Upper lobe of left lung (tissue), 6 donors: Measurements from ENCODE around the gene MALRD1. TPM values are rescaled to one million over a fixed set of nuclear protein-coding genes. Genes with fewer than 3 reads are reported as not detected.

ENCODE experiments used
- ATAC-seq, 2 donors: fragments of 200-7000 bp; cut with Tn5 transposase; one replicate each; pipeline ENCODE4 v1.9.1; 2022; ENCODE audit warnings: mild to moderate bottlenecking in 2 of 2, moderate library complexity in 2 of 2; ENCODE audit not compliant: low FRiP score in 2 of 2
- DNase-seq, 2 donors: peaks; one replicate each; pipeline ENCODE4 v3.0.0-alpha.2; 2019 to 2020
- H3K27ac ChIP-seq, 4 donors: fragments of 200-600 bp; sonication (generic); one replicate each; pipeline ENCODE4 v1.5.1; 2016 to 2019
- H3K27me3 ChIP-seq, 4 donors: fragments of 200-600 bp; sonication (generic); one replicate each; pipeline ENCODE4 v1.5.1; 2017 to 2019
- H3K36me3 ChIP-seq, 4 donors: fragments of 200-600 bp; sonication (generic); one replicate each; pipeline ENCODE4 v1.5.1; 2016 to 2019
- H3K4me1 ChIP-seq, 4 donors: fragments of 200-600 bp; sonication (generic); one replicate each; pipeline ENCODE4 v1.5.1; 2018 to 2019
- H3K4me3 ChIP-seq, 4 donors: fragments of 200-600 bp; sonication (generic); one replicate each; pipeline ENCODE4 v1.5.1; 2017 to 2019; ENCODE audit warnings: mild to moderate bottlenecking in 2 of 4, moderate library complexity in 1 of 4
- H3K9me3 ChIP-seq, 4 donors: fragments of 200-600 bp; sonication (generic); one replicate each; pipeline ENCODE4 v1.5.1; 2018 to 2019
- EP300 ChIP-seq, 4 donors: sonication (generic); formaldehyde crosslinking; IDR thresholded peaks; one replicate each; pipeline ENCODE4 v1.5.1; 2017; ENCODE audit warnings: antibody characterized with exemption in 4 of 4, control low read depth in 2 of 4
- POLR2A ChIP-seq, 4 donors: fragments of 450-650 bp; IDR thresholded peaks; one replicate each; pipeline ENCODE4 v1.5.1; 2016 to 2017; ENCODE audit warnings: antibody characterized with exemption in 4 of 4, mild to moderate bottlenecking in 2 of 4
- POLR2AphosphoS5 ChIP-seq, 2 donors: sonication (generic); formaldehyde crosslinking; IDR thresholded peaks; one replicate each; pipeline ENCODE4 v1.5.1; 2017; ENCODE audit warnings: antibody characterized with exemption in 2 of 2
- WGBS, 2 donors: methylation state at CpG; one replicate each; pipeline ENCODE4 v1.1.5; 2017 to 2018; 5-methylcytosine and 5-hydroxymethylcytosine counted together
- total RNA-seq, 6 donors: library from RNA; depleted of rRNA in 4 of 6; stranded (reverse); fragments of >200 nt in 4 of 6; gene quantifications; one replicate each; pipeline versions ENCODE4 v1.1.0 to v1.2.1, GENCODE V29; 2016 to 2021
- TF ChIP-seq, protein P1 (sequence below), 6 experiments: fragments of 450-650 bp in 4 of 6; fragments of 200-600 bp in 2 of 6; sonication (generic) in 2 of 6; IDR thresholded peaks; one replicate each; pipeline ENCODE4 v1.5.1; 2016 to 2019; ENCODE audit warnings: antibody characterized with exemption in 6 of 6
- donor health status: DM: no; HTN: no; CAD: no; lungs with moderate emphysema.
- donor health status: DM: no; HTN: yes; CAD: no; lungs with severe emphysema.

The MALRD1 gene
- total RNA-seq, 6 donors from 2014 or later = 2.7 to 21.0 (median 7.5) TPM

DNA sequence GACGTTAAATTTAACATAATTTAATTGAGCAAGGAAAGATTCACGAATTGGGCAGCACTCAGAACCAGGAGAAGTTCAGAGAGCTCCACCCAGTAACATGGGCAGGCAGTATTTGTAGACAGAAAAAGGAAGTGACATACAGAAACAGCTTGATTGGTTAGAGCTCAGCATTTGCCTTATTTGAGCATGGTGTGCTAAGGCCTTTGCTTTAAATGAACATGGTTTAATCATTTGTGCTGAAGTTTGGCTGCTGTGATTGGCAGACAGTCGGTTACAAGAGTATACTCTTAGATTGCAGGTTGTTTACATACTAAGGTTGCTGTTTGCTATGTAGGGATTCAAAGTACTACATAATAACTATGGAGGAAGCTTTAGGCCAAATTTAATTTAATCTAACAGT is 199.2 kb downstream of the MALRD1 start:
- WGBS, 2 donors = 79 to 84% methylated on average over 3 of the region's 3 CpGs
- no peak for TF ChIP-seq POLR2A (IDR thresholded peaks at IDR 0.05)
- TF ChIP-seq POLR2AphosphoS5 (IDR thresholded peaks at IDR 0.05) = no peak
- no peak for TF ChIP-seq EP300 (IDR thresholded peaks at IDR 0.05)
- TF ChIP-seq, protein P1, sequence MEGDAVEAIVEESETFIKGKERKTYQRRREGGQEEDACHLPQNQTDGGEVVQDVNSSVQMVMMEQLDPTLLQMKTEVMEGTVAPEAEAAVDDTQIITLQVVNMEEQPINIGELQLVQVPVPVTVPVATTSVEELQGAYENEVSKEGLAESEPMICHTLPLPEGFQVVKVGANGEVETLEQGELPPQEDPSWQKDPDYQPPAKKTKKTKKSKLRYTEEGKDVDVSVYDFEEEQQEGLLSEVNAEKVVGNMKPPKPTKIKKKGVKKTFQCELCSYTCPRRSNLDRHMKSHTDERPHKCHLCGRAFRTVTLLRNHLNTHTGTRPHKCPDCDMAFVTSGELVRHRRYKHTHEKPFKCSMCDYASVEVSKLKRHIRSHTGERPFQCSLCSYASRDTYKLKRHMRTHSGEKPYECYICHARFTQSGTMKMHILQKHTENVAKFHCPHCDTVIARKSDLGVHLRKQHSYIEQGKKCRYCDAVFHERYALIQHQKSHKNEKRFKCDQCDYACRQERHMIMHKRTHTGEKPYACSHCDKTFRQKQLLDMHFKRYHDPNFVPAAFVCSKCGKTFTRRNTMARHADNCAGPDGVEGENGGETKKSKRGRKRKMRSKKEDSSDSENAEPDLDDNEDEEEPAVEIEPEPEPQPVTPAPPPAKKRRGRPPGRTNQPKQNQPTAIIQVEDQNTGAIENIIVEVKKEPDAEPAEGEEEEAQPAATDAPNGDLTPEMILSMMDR (IDR thresholded peaks at IDR 0.05) = no peak
- Histone ChIP-seq H3K4me1 (no peaks in the 10 kb centered on the region), H3K27me3 (no peaks in the 10 kb centered on the region), H3K27ac (no peak overlapping the region), H3K36me3 (no peaks in the 10 kb centered on the region), H3K9me3 (no peaks in the 10 kb centered on the region), H3K4me3 (no peak overlapping the region)
- DNase-seq = no peak
- no peak for ATAC-seq

DNA sequence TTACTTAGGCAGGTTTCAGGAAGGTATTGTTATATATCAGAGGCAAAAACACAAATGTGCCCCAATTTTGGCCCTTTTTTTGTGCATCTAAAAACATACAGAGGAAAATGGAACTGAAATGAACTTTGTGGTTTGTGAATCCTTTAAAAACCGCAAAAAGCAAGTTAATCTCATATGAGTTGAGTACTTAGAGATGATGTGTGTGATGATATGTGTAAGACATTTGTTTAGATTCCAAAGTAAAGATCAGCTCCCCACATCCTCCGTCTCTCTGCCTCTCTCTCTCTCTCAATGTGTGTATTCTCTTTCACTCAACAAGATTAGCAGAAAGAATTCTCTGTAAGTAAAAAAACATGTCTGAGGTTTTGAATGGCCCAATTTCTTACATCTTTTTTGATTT is 201.9 kb downstream of the MALRD1 start:
- DNase-seq (no peak), ATAC-seq (no peak)
- no peak overlapping the region for H3K27ac ChIP-seq
- H3K27me3 ChIP-seq = no peaks in the 10 kb centered on the region
- no peaks in the 10 kb centered on the region for H3K9me3 ChIP-seq
- H3K4me1 ChIP-seq = no peaks in the 10 kb centered on the region
- TF ChIP-seq POLR2AphosphoS5 (IDR thresholded peaks at IDR 0.05) = no peak
- no peak for TF ChIP-seq POLR2A (IDR thresholded peaks at IDR 0.05)
- TF ChIP-seq, protein P1 (IDR thresholded peaks at IDR 0.05) = no peak
- TF ChIP-seq EP300 (IDR thresholded peaks at IDR 0.05) = no peak
- no peaks in the 10 kb centered on the region for H3K36me3 ChIP-seq
- no peak overlapping the region for H3K4me3 ChIP-seq
- WGBS, 2 donors = 59 to 62% methylated on average over 2 of the region's 2 CpGs

DNA sequence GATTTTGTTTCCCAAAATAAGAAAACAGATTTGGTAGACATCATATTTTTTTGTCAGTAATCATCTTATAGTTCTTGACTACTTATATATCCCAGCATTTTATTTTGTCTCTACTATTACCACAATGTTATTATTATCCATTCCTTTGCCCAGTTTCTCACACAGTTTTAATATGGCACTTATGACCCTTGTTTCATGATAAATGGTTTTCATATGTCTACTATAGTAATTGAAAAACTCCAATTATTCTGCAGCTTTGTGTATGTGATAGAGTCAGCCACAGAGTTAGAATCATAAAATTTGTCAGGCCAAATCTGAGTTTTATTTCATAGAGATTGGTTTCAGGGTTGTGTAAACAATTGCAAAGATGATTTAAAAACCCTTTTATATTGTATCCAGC is 203.9 kb downstream of the MALRD1 start:
- H3K4me1 ChIP-seq = no peaks in the 10 kb centered on the region
- no peaks in the 10 kb centered on the region for H3K27me3 ChIP-seq
- no peak for ATAC-seq
- H3K36me3 ChIP-seq = no peaks in the 10 kb centered on the region
- TF ChIP-seq POLR2AphosphoS5 (IDR thresholded peaks at IDR 0.05) = no peak
- TF ChIP-seq POLR2A (IDR thresholded peaks at IDR 0.05) = no peak
- TF ChIP-seq EP300 (IDR thresholded peaks at IDR 0.05) = no peak
- TF ChIP-seq, protein P1 (IDR thresholded peaks at IDR 0.05) = no peak
- no peak overlapping the region for H3K27ac ChIP-seq
- no peak overlapping the region for H3K4me3 ChIP-seq
- no peak for DNase-seq
- H3K9me3 ChIP-seq = no peaks in the 10 kb centered on the region

DNA sequence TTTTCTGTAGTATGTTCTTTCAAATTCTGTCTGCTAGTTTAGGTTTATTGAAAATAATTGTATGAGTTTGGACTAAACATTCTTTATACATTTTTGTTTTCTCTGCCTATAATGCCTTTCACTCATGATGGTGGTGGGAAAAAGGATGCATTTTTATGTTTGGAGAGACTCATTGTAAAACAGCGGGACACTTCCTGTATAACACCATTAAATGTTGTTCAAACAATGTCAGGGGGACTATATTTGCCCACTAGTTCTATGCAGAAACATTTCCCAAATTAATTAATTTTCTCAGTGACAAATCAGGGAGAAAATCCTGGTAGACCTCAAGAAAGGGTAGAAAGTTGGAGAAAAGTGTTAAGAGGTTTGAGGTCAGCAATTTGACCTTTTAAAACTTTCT is 207.7 kb downstream of the MALRD1 start:
- 48 to 69% methylated on average over 1 of the region's 1 CpG for WGBS, 2 donors
- no peaks in the 10 kb centered on the region for H3K4me1 ChIP-seq
- no peak overlapping the region for H3K27ac ChIP-seq
- H3K36me3 ChIP-seq = no peaks in the 10 kb centered on the region
- DNase-seq (no peak), ATAC-seq (no peak)
- H3K27me3 ChIP-seq = no peaks in the 10 kb centered on the region
- H3K4me3 ChIP-seq = no peak overlapping the region
- TF ChIP-seq POLR2A (IDR thresholded peaks at IDR 0.05) (no peak), EP300 (IDR thresholded peaks at IDR 0.05) (no peak), POLR2AphosphoS5 (IDR thresholded peaks at IDR 0.05) (no peak)
- TF ChIP-seq, protein P1 (IDR thresholded peaks at IDR 0.05) = no peak
- no peaks in the 10 kb centered on the region for H3K9me3 ChIP-seq

DNA sequence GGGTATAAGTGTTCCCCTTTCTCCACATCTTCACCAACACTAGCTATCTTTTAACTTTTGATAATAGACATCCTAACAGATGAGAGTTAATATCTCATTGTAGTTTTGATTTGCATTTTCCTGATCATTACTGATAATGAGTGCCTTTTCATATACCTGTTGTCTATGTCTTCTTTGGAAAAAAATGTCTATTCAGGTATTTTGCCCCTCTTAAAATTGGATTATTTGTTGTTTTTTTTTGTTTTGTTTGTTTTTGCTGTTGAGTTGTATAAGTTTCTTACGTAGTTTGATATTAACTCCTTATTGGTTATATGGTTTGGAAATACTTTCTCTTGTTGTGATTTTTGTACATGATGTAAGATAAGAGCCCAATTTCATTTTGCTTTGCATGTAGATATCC is 214.7 kb downstream of the MALRD1 start:
- Histone ChIP-seq H3K27me3 (no peaks in the 10 kb centered on the region), H3K4me1 (no peaks in the 10 kb centered on the region), H3K36me3 (no peaks in the 10 kb centered on the region), H3K4me3 (no peak overlapping the region), H3K27ac (no peak overlapping the region), H3K9me3 (no peaks in the 10 kb centered on the region)
- ATAC-seq (no peak), DNase-seq (no peak)
- 79 to 82% methylated on average over 1 of the region's 1 CpG for WGBS, 2 donors
- TF ChIP-seq EP300 (IDR thresholded peaks at IDR 0.05) (no peak), POLR2A (IDR thresholded peaks at IDR 0.05) (no peak), POLR2AphosphoS5 (IDR thresholded peaks at IDR 0.05) (no peak)
- TF ChIP-seq, protein P1 (IDR thresholded peaks at IDR 0.05) = no peak
